IMR-90 (cell line): ENCODE data around the gene TJP1. TPM values are rescaled to one million over a fixed set of nuclear protein-coding genes. Genes with fewer than 3 reads are reported as not detected.
A peak's percentile ranks its signal among the peaks of the same experiment; 100 is the strongest.

Source experiments
- ATAC-seq: fragments of 200-7000 bp; cut with Tn5 transposase; 2 replicates; pipeline ENCODE4 v1.9.1; 2020; ENCODE audit warnings: low read depth, mild to moderate bottlenecking, moderate library complexity
- BruUV-seq: library from RNA; stranded (reverse); fragments of 400-500 nt; replicated peaks from 2 replicates; lab custom pipeline; 2021; lab: Mats Ljungman, UMichigan
- CTCF ChIA-PET: fragments of 300-600 bp; formaldehyde crosslinking; extraction: SDS; loops from one replicate; lab custom pipeline; 2021; ENCODE audit warnings: antibody characterized with exemption; lab: Yijun Ruan, JAX
- POLR2A ChIA-PET: fragments of 300-600 bp; sonication (Branson Sonifier 250); formaldehyde crosslinking; loops from one replicate; lab custom pipeline; 2022; ENCODE audit warnings: antibody characterized with exemption; ENCODE audit not compliant: unreplicated experiment; lab: Charles Lee
- DNase-seq: peaks from one replicate; pipeline ENCODE4 v3.0.0; 2013
- H2AFZ ChIP-seq: replicated peaks from 2 replicates; pipeline ENCODE3; 2013; ENCODE audit warnings: low read length, mild to moderate bottlenecking; ENCODE audit not compliant: poor library complexity
- H2AK5ac ChIP-seq: 2 replicates; pipeline ENCODE4 v1.6.1; 2013; ENCODE audit warnings: low read depth, low read length, inconsistent platforms
- H2AK9ac ChIP-seq: replicated peaks from 2 replicates; pipeline ENCODE3; 2013; ENCODE audit warnings: mild to moderate bottlenecking, low read depth, low read length, moderate library complexity; ENCODE audit not compliant: poor library complexity
- H2BK120ac ChIP-seq: 2 replicates; pipeline ENCODE4 v1.6.1; 2013; ENCODE audit warnings: low read depth, low read length, inconsistent platforms
- H2BK15ac ChIP-seq: 3 replicates; pipeline ENCODE4 v1.6.1; 2013; ENCODE audit warnings: low read depth, low read length, inconsistent platforms
- H2BK20ac ChIP-seq: 2 replicates; pipeline ENCODE4 v1.6.1; 2013; ENCODE audit warnings: low read depth, mild to moderate bottlenecking, inconsistent platforms, low read length, moderate library complexity
- H2BK5ac ChIP-seq: 2 replicates; pipeline ENCODE4 v1.6.1; 2013; ENCODE audit warnings: mild to moderate bottlenecking, low read depth, low read length, inconsistent platforms; ENCODE audit not compliant: poor library complexity, severe bottlenecking
- H3K14ac ChIP-seq: replicated peaks from 2 replicates; pipeline ENCODE4 v1.6.1; 2013; ENCODE audit warnings: low read depth, low read length, inconsistent platforms
- H3K18ac ChIP-seq: 2 replicates; pipeline ENCODE4 v1.6.1; 2013; ENCODE audit warnings: low read depth, low read length, control low read depth
- H3K23ac ChIP-seq: 2 replicates; pipeline ENCODE4 v1.6.1; 2013; ENCODE audit warnings: low read depth, low read length, inconsistent platforms
- H3K27ac ChIP-seq: 2 replicates; pipeline ENCODE4 v1.5.1; 2013; ENCODE audit warnings: mild to moderate bottlenecking, control low read depth, low read length; ENCODE audit not compliant: insufficient read depth
- H3K27me3 ChIP-seq: 2 replicates; pipeline ENCODE4 v1.6.1; 2013; ENCODE audit warnings: low read length; ENCODE audit not compliant: control insufficient read depth, insufficient read depth
- H3K36me3 ChIP-seq: 2 replicates; pipeline ENCODE4 v1.6.1; 2013; ENCODE audit warnings: low read length, mixed read lengths; ENCODE audit not compliant: control insufficient read depth, insufficient read depth
- H3K4ac ChIP-seq: 2 replicates; pipeline ENCODE4 v1.6.1; 2013; ENCODE audit warnings: low read depth, low read length, inconsistent platforms
- H3K4me1 ChIP-seq: 2 replicates; pipeline ENCODE4 v1.6.1; 2013; ENCODE audit warnings: low read length, mixed read lengths; ENCODE audit not compliant: control insufficient read depth, insufficient read depth
- H3K4me2 ChIP-seq: 2 replicates; pipeline ENCODE4 v1.6.1; 2013; ENCODE audit warnings: low read depth, mild to moderate bottlenecking, control low read depth, low read length, moderate library complexity
- H3K4me3 ChIP-seq: 2 replicates; pipeline ENCODE4 v1.5.1; 2013; ENCODE audit warnings: low read depth, mild to moderate bottlenecking, control low read depth, low read length, moderate library complexity; ENCODE audit not compliant: insufficient read depth
- H3K56ac ChIP-seq: 2 replicates; pipeline ENCODE4 v1.6.1; 2013; ENCODE audit warnings: low read length, inconsistent platforms; ENCODE audit not compliant: insufficient read depth; ENCODE audit errors: extremely low read depth
- H3K79me1 ChIP-seq, 2 experiments: 2 replicates each; pipeline ENCODE4 v1.6.1; 2013; ENCODE audit warnings: low read length in 2 of 2, inconsistent platforms in 1 of 2, low read depth in 1 of 2
- H3K9ac ChIP-seq: 2 replicates; pipeline ENCODE4 v1.6.1; 2013; ENCODE audit warnings: low read depth, low read length, control low read depth
- H3K9me1 ChIP-seq: 2 replicates; pipeline ENCODE4 v1.6.1; 2013; ENCODE audit warnings: low read length, inconsistent platforms; ENCODE audit not compliant: insufficient read depth
- H3K9me3 ChIP-seq: 2 replicates; pipeline ENCODE4 v1.6.1; 2013; ENCODE audit warnings: low read length; ENCODE audit not compliant: control insufficient read depth, insufficient read depth
- H4K20me1 ChIP-seq: 2 replicates; pipeline ENCODE4 v1.6.1; 2013; ENCODE audit warnings: low read length, inconsistent platforms; ENCODE audit not compliant: insufficient read depth
- H4K5ac ChIP-seq: 2 replicates; pipeline ENCODE4 v1.6.1; 2013; ENCODE audit warnings: mild to moderate bottlenecking, low read depth, low read length, control low read depth
- H4K8ac ChIP-seq, 2 experiments: 2 replicates each; pipeline ENCODE4 v1.6.1; 2013; ENCODE audit warnings: low read depth in 2 of 2, low read length in 2 of 2, control low read depth in 1 of 2, inconsistent platforms in 1 of 2
- H4K91ac ChIP-seq: 2 replicates; pipeline ENCODE4 v1.6.1; 2013; ENCODE audit warnings: low read depth, low read length, inconsistent platforms; ENCODE audit not compliant: insufficient read depth
- BHLHE40 ChIP-seq: fragments of 150-350 bp; IDR thresholded peaks from 2 replicates; pipeline ENCODE4 v1.6.1; 2016; ENCODE audit warnings: mild to moderate bottlenecking, low read depth, low read length
- CEBPB ChIP-seq: IDR thresholded peaks from 2 replicates; pipeline ENCODE4 v1.6.1; 2012; ENCODE audit warnings: low read depth, low read length, improper control_type of control experiment
- CTCF ChIP-seq: conservative IDR thresholded peaks from 2 replicates; pipeline ENCODE4 v1.5.1; 2012; ENCODE audit warnings: mild to moderate bottlenecking, low read depth, low read length, improper control_type of control experiment
- ELK1 ChIP-seq: fragments of 150-350 bp; IDR thresholded peaks from 2 replicates; pipeline ENCODE4 v1.6.1; 2016; ENCODE audit warnings: low read depth, mild to moderate bottlenecking, low read length, moderate library complexity, borderline replicate concordance
- FOS ChIP-seq: fragments of 150-350 bp; IDR thresholded peaks from 2 replicates; pipeline ENCODE4 v1.6.1; 2016; ENCODE audit warnings: low read depth, low read length
- MAZ ChIP-seq: IDR thresholded peaks from 2 replicates; pipeline ENCODE4 v1.6.1; 2012; ENCODE audit warnings: low read depth, mild to moderate bottlenecking, low read length, improper control_type of control experiment, moderate library complexity, borderline replicate concordance
- MXI1 ChIP-seq: IDR thresholded peaks from 2 replicates; pipeline ENCODE4 v1.6.1; 2012; ENCODE audit warnings: low read depth, mild to moderate bottlenecking, low read length, moderate library complexity, borderline replicate concordance
- NFE2L2 ChIP-seq: fragments of 150-350 bp; IDR thresholded peaks from 2 replicates; pipeline ENCODE4 v1.6.1; 2016; ENCODE audit warnings: low read depth, mild to moderate bottlenecking, low read length
- SMC3 ChIP-seq: fragments of 150-350 bp; IDR thresholded peaks from 2 replicates; pipeline ENCODE4 v1.6.1; 2016; ENCODE audit warnings: low read depth, mild to moderate bottlenecking, antibody characterized with exemption, low read length, moderate library complexity
- WGBS, 2 experiments: methylation state at CpG; one replicate each; pipeline versions ENCODE4 v1.1.5 to v1.1.7; 2013; ENCODE audit warnings: missing lambda C conversion rate in 2 of 2; ENCODE audit not compliant: insufficient read length in 1 of 2; ENCODE audit errors: extremely low coverage in 2 of 2; 5-methylcytosine and 5-hydroxymethylcytosine counted together
- dilution Hi-C: fragments of 300-500 bp; cut with HindIII; formaldehyde crosslinking; loops from one replicate; pipeline ENCODE4 v1.14.3; 2018; ENCODE audit warnings: low sequenced_read_pairs; ENCODE audit not compliant: unreplicated experiment
- in situ Hi-C: fragments of 300-500 bp; cut with MboI; formaldehyde crosslinking; loops from 3 replicates; pipeline ENCODE4 v1.14.3; 2019; ENCODE audit warnings: low sequenced_read_pairs, inconsistent platforms, mixed read lengths
- intact Hi-C: fragments of 100-400 bp; cut with micrococcal nuclease; formaldehyde crosslinking; loops from 2 replicates; pipeline ENCODE4 v1.10.0; 2022
- polyA plus RNA-seq, 3 experiments: library from polyadenylated mRNA; depleted of rRNA; stranded (reverse); fragments of >200 nt; gene quantifications; 2 replicates each; pipeline ENCODE4 v1.2.3, GENCODE V29; 2012; ENCODE audit warnings: low replicate concordance in 1 of 3
- total RNA-seq: library from RNA; depleted of rRNA; stranded (reverse); fragments of >200 nt; gene quantifications from 2 replicates; pipeline ENCODE4 v1.2.3, GENCODE V29; 2012

TJP1 gene
- total and polyA plus RNA-seq, 2 of the 4 experiments (the other 2 are of a cell fraction), result 42.2 to 43.4 TPM

- WGBS, 2 experiments, result 80% methylated on average over 1 of the region's 3 CpGs; no CpG with 5 or more reads in 1 of the 2 experiments
- in situ Hi-C loops, result no loop called here
- no peak overlapping the region for H3K4ac ChIP-seq
- no TSS peak for BruUV-seq
- H2AK9ac ChIP-seq, result no peak overlapping the region
- TF ChIP-seq MXI1, result no peak
- TF ChIP-seq BHLHE40, result no peak
- no peak for TF ChIP-seq CTCF
- no peak for TF ChIP-seq FOS
- TF ChIP-seq SMC3, result no peak
- TF ChIP-seq CEBPB, result no peak
- TF ChIP-seq ELK1, result no peak
- no peak for TF ChIP-seq MAZ
- no peak for TF ChIP-seq NFE2L2
- no peak overlapping the region for H3K56ac ChIP-seq
- H3K27me3 ChIP-seq, result no peaks in the 10 kb centered on the region
- H2AFZ ChIP-seq, result no peak overlapping the region
- no peak overlapping the region for H3K23ac ChIP-seq
- H2BK20ac ChIP-seq, result no peak overlapping the region
- no peak overlapping the region for H3K27ac ChIP-seq
- no peak overlapping the region for H3K4me2 ChIP-seq
- ChIA-PET POLR2A (no interaction called here), CTCF (interaction anchor here (0.5 to 1.8 kb wide), 3 partner anchors 22 to 1446 kb away, joined by 3 to 7 read pairs (median 5); no protein-coding TSS in a partner anchor)
- H2BK120ac ChIP-seq, result no peak overlapping the region
- DNase-seq, result no peak
- no peaks in the 10 kb centered on the region; the same call in 1 of the 2 replicates for H3K9me1 ChIP-seq
- H3K18ac ChIP-seq, result no peak overlapping the region
- no peaks in the 10 kb centered on the region; the same call in 1 of the 2 replicates for H4K20me1 ChIP-seq
- dilution Hi-C loops, result no loop called here
- H3K36me3 ChIP-seq, result peaks cover 34% of the 10 kb centered on the region
- H2BK5ac ChIP-seq, result peak overlapping the region; percentile 5
- intact Hi-C loops, result no loop called here
- ATAC-seq, result peak; percentile 24; the same call in 1 of the 2 replicates
- H4K91ac ChIP-seq, result no peak overlapping the region
- no peak overlapping the region for H3K9ac ChIP-seq
- H2AK5ac ChIP-seq, result no peak overlapping the region
- H3K14ac ChIP-seq, result no peak overlapping the region
- H4K5ac ChIP-seq, result no peak overlapping the region
- H3K4me1 ChIP-seq, result peaks cover 4% of the 10 kb centered on the region
- peaks cover 0 to 6% of the 10 kb centered on the region in 2 experiments; a peak in 3 of 4 replicates for H3K79me1 ChIP-seq
- H3K9me3 ChIP-seq, result no peaks in the 10 kb centered on the region
- no peak overlapping the region for H3K4me3 ChIP-seq
- H4K8ac ChIP-seq, result no peak overlapping the region
- H2BK15ac ChIP-seq, result no peak overlapping the region
Observed at GRCh38 chr15:29736012-29736743, 86.1 kb downstream of the TJP1 start.
